B cell (primary cell): ENCODE data around the gene GNAI3. TPM values are rescaled to one million over a fixed set of nuclear protein-coding genes. Genes with fewer than 3 reads are reported as not detected.
A peak's percentile ranks its signal among the peaks of the same experiment; 100 is the strongest.

Source experiments
- ATAC-seq: fragments of 200-7000 bp; cut with Tn5 transposase; one replicate; pipeline ENCODE4 v1.10.0; 2021; ENCODE audit warnings: low read depth, mild to moderate bottlenecking, moderate number of reproducible peaks, moderate library complexity
- CTCF ChIA-PET: fragments of 350-600 bp; sonication (Branson Sonifier 250); formaldehyde crosslinking; loops from one replicate; lab custom pipeline; 2021; ENCODE audit warnings: antibody characterized with exemption, inconsistent platforms; lab: Charles Lee
- POLR2A ChIA-PET: fragments of 350-600 bp; sonication (Branson Sonifier 250); formaldehyde crosslinking; loops from one replicate; lab custom pipeline; 2021; ENCODE audit warnings: antibody characterized with exemption; lab: Charles Lee
- DNase-seq: peaks from one replicate; pipeline ENCODE4 v3.0.0; 2013
- H2AFZ ChIP-seq: 2 replicates; pipeline ENCODE4 v1.6.1; 2012; ENCODE audit warnings: mild to moderate bottlenecking, low read depth, low read length; ENCODE audit not compliant: insufficient read depth, poor library complexity, severe bottlenecking
- H3K27ac ChIP-seq, 2 donors: 1 replicate in 1 of 2; 2 replicates in 1 of 2; pipeline ENCODE4 v1.5.1; 2012 to 2013; ENCODE audit warnings: low read length in 2 of 2, mild to moderate bottlenecking in 2 of 2, moderate library complexity in 1 of 2
- H3K27me3 ChIP-seq, 4 experiments: fragments of 200-600 bp in 1 of 4; sonication (generic) in 1 of 4; replicated peaks in 1 of 4; 1 replicate in 2 of 4; 2 replicates in 2 of 4; pipeline versions ENCODE4 v1.6.1 to v1.7.0; 2013 to 2016; ENCODE audit warnings: low read length in 3 of 4, mild to moderate bottlenecking in 2 of 4, mixed read lengths in 1 of 4, moderate library complexity in 1 of 4; ENCODE audit not compliant: insufficient read depth in 4 of 4, control insufficient read depth in 3 of 4; ENCODE audit errors: control extremely low read depth in 1 of 4
- H3K36me3 ChIP-seq, 2 experiments: replicated peaks in 1 of 2; 1 replicate in 1 of 2; 2 replicates in 1 of 2; pipeline versions ENCODE4 v1.6.1 to v1.7.1; 2013; ENCODE audit warnings: low read length in 1 of 2; ENCODE audit not compliant: insufficient read depth in 2 of 2, control insufficient read depth in 1 of 2; ENCODE audit errors: control extremely low read depth in 1 of 2, extremely low read depth in 1 of 2
- H3K4me1 ChIP-seq, 2 donors: fragments of 200-600 bp in 1 of 2; sonication (generic) in 1 of 2; 1 replicate in 1 of 2; 2 replicates in 1 of 2; pipeline versions ENCODE4 v1.5.1 to v1.6.1; 2013 to 2017; ENCODE audit warnings: low read length in 2 of 2; ENCODE audit not compliant: control insufficient read depth in 2 of 2, insufficient read depth in 2 of 2
- H3K4me2 ChIP-seq: replicated peaks from 2 replicates; pipeline ENCODE3; 2012; ENCODE audit warnings: mild to moderate bottlenecking, low read depth, low read length; ENCODE audit not compliant: poor library complexity, severe bottlenecking
- H3K4me3 ChIP-seq, 5 experiments: fragments of 200-600 bp in 1 of 5; sonication (generic) in 1 of 5; 1 replicate in 3 of 5; 2 replicates in 2 of 5; pipeline versions ENCODE4 v1.5.1 to v1.7.0; 2011 to 2016; ENCODE audit warnings: low read length in 4 of 5, mild to moderate bottlenecking in 4 of 5, low read depth in 2 of 5, control low read depth in 1 of 5, moderate library complexity in 1 of 5; ENCODE audit not compliant: insufficient read depth in 1 of 5; ENCODE audit errors: control extremely low read depth in 1 of 5, extremely low read depth in 1 of 5
- H3K79me2 ChIP-seq: fragments of 200-600 bp; sonication (generic); one replicate; pipeline ENCODE4 v1.6.0; 2016; ENCODE audit warnings: low read length; ENCODE audit not compliant: control insufficient read depth, insufficient read depth
- H3K9ac ChIP-seq: fragments of 200-600 bp; sonication (generic); 2 replicates; pipeline ENCODE4 v1.6.1; 2017; ENCODE audit warnings: mild to moderate bottlenecking, low read length, moderate library complexity
- H3K9me3 ChIP-seq, 3 donors: one replicate each; pipeline versions ENCODE4 v1.6.1 to v1.7.1; 2013; ENCODE audit warnings: low read length in 2 of 3; ENCODE audit not compliant: control insufficient read depth in 2 of 3, insufficient read depth in 1 of 3; ENCODE audit errors: control extremely low read depth in 1 of 3
- H4K20me1 ChIP-seq: 2 replicates; pipeline ENCODE4 v1.6.0; 2012; ENCODE audit warnings: mild to moderate bottlenecking, low read length; ENCODE audit not compliant: insufficient read depth, control insufficient read depth, poor library complexity, severe bottlenecking
- H3K27ac Mint-ChIP-seq: one replicate; pipeline ENCODE4 v1.8.0; 2021; ENCODE audit warnings: mixed read lengths
- H3K27me3 Mint-ChIP-seq: one replicate; pipeline ENCODE4 v1.8.0; 2021; ENCODE audit warnings: mixed read lengths
- H3K4me1 Mint-ChIP-seq: one replicate; pipeline ENCODE4 v1.8.0; 2021; ENCODE audit warnings: mixed read lengths
- H3K4me3 Mint-ChIP-seq: one replicate; pipeline ENCODE4 v1.8.0; 2021; ENCODE audit warnings: mixed read lengths
- H3K9me3 Mint-ChIP-seq: one replicate; pipeline ENCODE4 v1.8.0; 2022; ENCODE audit warnings: mixed read lengths; ENCODE audit not compliant: insufficient read depth
- CTCF ChIP-seq: fragments of 200-600 bp; IDR thresholded peaks from one replicate; pipeline ENCODE4 v1.8.0; 2022; ENCODE audit warnings: antibody characterized with exemption, mild to moderate bottlenecking
- EZH2 ChIP-seq: IDR thresholded peaks from 2 replicates; pipeline ENCODE4 v1.6.1; 2012; ENCODE audit warnings: borderline replicate concordance, low read depth, mild to moderate bottlenecking, moderate library complexity, low read length; ENCODE audit not compliant: insufficient read depth, poor library complexity, severe bottlenecking
- WGBS: methylation state at CpG from one replicate; pipeline ENCODE4 v1.1.5; 2013; ENCODE audit warnings: missing lambda C conversion rate; ENCODE audit not compliant: insufficient coverage; 5-methylcytosine and 5-hydroxymethylcytosine counted together
- intact Hi-C: fragments of 100-400 bp; cut with micrococcal nuclease; formaldehyde crosslinking; loops from one replicate; pipeline ENCODE4 v1.10.0; 2022
- polyA plus RNA-seq: library from polyadenylated mRNA; depleted of rRNA; stranded (reverse); fragments of >200 nt; gene quantifications from 2 replicates; pipeline ENCODE4 v1.2.3, GENCODE V29; 2012
- total RNA-seq, 2 donors: library from RNA; stranded (reverse); fragments of 120-200 nt in 1 of 2; gene quantifications; 1 replicate in 1 of 2; 2 replicates in 1 of 2; pipeline versions ENCODE4 v1.2.3 to v1.2.4, GENCODE V29; 2013 to 2022

The GNAI3 gene
- total and polyA plus RNA-seq, 2 donors (not counting 1 experiment from before 2014, with no cell fraction given): 1.6 to 8.5 TPM

- Mint-ChIP-seq H3K4me3 (no peak overlapping the region), H3K27ac (no peak overlapping the region), H3K27me3 (no peaks in the 10 kb centered on the region), H3K4me1 (peaks cover 28% of the 10 kb centered on the region), H3K9me3 (no peaks in the 10 kb centered on the region)
- no peak overlapping the region for H3K4me3 ChIP-seq
- CTCF ChIA-PET: interaction anchor here (0.9 to 16.5 kb wide), 7 partner anchors 8 to 84 kb away, joined by 3 to 276 read pairs (median 16); partner anchors contain the start of genes AMPD2, GNAI3, GNAT2 and GPR61
- TF ChIP-seq EZH2: no peak
- no peak for TF ChIP-seq CTCF
- peaks cover 11% of the 10 kb centered on the region for H3K79me2 ChIP-seq
- H4K20me1 ChIP-seq: peaks cover 8% of the 10 kb centered on the region
- POLR2A ChIA-PET: interaction anchor here (0.6 kb wide), 1 partner anchor 1965 kb away, joined by 3 read pairs; no protein-coding TSS in a partner anchor
- WGBS: 92% methylated on average over 23 of the region's 23 CpGs
- H3K27ac ChIP-seq: no peak overlapping the region
- no peaks in the 10 kb centered on the region for H3K9me3 ChIP-seq
- no peak overlapping the region for H2AFZ ChIP-seq
- no peaks in the 10 kb centered on the region for H3K27me3 ChIP-seq
- ATAC-seq (no peak), DNase-seq (peak; percentile 8)
- H3K4me2 ChIP-seq: no peak overlapping the region
- H3K4me1 ChIP-seq: peaks cover 21 to 23% of the 10 kb centered on the region in 2 donors
- H3K9ac ChIP-seq: no peak overlapping the region
- H3K36me3 ChIP-seq: peaks cover 0 to 50% of the 10 kb centered on the region in 2 experiments
- intact Hi-C loops: no loop called here
These were observed 79.4 kb downstream of the GNAI3 start for GRCh38 chr1:109627692-109628399.
